GM12891 (cell line): Measurements from ENCODE around the gene RHBDD1.

ENCODE experiments used
- POLR2A ChIP-seq: IDR thresholded peaks from 2 replicates; pipeline ENCODE4 v1.6.1; 2011; ENCODE audit warnings: low read depth, low read length, control low read depth
- POLR2AphosphoS5 ChIP-seq: IDR thresholded peaks from 2 replicates; pipeline ENCODE4 v1.6.1; 2011; ENCODE audit warnings: low read depth, low read length, control low read depth
- POU2F2 ChIP-seq: IDR thresholded peaks from 2 replicates; pipeline ENCODE4 v1.6.1; 2011; ENCODE audit warnings: low read depth, mild to moderate bottlenecking, control low read depth, low read length, moderate library complexity
- TAF1 ChIP-seq: IDR thresholded peaks from 2 replicates; pipeline ENCODE4 v1.6.1; 2011; ENCODE audit warnings: low read depth, low read length, control low read depth

- TF ChIP-seq POLR2A (no peak), POLR2AphosphoS5 (no peak), POU2F2 (no peak), TAF1 (no peak)
Observed at GRCh38 chr2:226895579-226895978, 59.7 kb downstream of the RHBDD1 start.
